Activated CD8-positive, alpha-beta memory T cell treated with anti-CD3 and anti-CD28 coated beads for 36 hours (primary cell): ENCODE data around the gene PRR19. TPM values are rescaled to one million over a fixed set of nuclear protein-coding genes. Genes with fewer than 3 reads are reported as not detected.

Experiments
- CTCF ChIA-PET: fragments of 350-600 bp; sonication (Branson Sonifier 250); formaldehyde crosslinking; loops from one replicate; lab custom pipeline; 2021; ENCODE audit warnings: antibody characterized with exemption; lab: Charles Lee
- POLR2A ChIA-PET: fragments of 350-600 bp; sonication (Branson Sonifier 250); formaldehyde crosslinking; loops from one replicate; lab custom pipeline; 2021; ENCODE audit warnings: antibody characterized with exemption; lab: Charles Lee
- total RNA-seq, 2 experiments: library from RNA; stranded (reverse); gene quantifications; one replicate each; pipeline ENCODE4 v1.2.3, GENCODE V29; 2021

Gene PRR19, protein sequence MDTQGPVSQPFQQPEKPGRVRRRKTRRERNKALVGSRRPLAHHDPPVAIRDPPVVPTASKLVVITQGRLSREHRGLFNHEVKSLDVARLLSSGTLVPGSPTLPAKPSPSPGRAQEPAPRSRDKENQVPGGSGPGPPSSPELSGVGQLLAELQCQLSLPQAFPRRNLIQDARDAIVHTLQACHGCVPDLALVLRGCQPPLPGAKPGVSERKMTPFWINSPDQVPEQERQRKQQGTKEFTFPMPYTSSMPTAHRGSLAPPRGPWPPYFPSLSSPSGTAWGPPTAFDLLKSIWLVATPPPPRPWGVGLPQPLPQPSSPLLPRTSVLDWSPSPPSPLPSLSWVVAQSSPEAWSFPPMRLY
- total RNA-seq: 1 to 10 TPM; 1.1 to 1.2 TPM

DNA sequence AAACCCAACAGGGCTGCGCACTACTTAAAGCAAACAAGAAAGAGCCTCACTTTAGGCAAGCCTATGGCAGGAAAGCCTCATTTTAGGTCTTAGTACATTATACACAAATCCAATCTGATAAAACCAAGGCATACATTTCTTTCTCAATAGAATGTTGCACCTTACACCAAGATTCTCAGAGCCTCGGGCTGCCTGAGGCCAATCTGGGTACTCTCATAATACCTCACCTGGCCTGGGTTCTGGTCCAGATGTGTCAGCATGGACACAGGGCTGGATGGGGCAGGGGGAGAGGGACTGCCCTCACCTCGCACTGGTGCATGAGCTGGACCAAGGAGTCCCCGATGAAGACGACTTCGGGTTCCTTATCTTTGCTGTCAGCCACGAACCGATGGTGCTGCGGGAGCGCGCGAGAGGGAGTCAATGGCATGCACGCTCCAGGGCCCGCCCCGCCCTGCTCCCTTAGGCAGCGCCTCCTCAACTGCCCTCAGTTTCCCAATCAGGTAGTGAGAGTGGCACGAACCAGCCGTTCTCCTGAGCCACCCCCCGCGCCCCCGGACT lies at the start of gene PRR19:
TSS of gene PRR19 (plus strand) at position 487 of the 558 bp plus-strand sequence. CDS start 7,453 bp downstream, outside the sequence.
- POLR2A ChIA-PET: no interaction called here
- CTCF ChIA-PET: interaction anchor here (0.9 to 1.4 kb wide), 6 partner anchors 11 to 139 kb away, joined by 3 to 4 read pairs (median 3); no protein-coding TSS in a partner anchor

DNA sequence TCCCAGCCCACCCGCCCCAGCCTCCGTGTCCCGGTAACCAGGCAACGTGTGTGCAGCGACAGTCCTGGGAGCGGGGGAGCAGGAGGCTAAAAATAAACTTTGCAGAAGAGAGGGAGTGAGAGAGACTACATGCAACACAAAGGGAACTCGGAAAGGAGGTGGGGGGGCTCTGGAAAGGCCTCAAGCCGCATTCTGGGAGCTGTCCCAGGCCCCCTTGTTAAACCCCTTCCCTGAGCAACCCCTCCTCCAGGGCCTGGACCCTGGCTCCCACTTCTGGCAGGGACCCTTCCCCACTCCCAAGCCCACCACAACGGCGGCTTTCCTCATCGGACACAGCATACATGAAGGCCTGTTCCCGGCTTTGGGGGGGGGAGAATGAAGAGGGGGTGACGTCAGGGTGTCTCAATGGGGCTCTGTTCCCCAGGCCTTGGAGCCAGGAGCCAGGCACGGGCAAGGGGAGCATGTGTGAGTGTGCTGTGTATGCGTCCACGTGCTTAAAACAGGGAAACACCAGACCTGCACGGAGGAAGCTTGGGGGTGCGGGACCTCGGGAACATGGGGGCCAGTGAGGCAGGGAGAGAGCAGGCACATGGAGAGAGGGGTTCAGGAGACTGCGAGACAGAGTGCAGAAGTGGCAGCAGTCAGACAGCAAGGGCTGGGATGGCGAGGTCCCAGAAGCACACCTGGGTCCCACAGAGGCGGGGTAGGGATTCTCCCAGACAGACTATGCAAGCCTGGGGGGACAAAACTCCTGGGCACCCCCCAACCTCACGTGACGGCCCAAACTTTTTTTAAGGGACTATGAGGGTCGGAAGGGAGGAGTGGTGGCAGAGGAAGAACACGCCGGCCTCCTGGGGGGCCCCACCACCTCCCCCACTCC lies 49.3 kb upstream of the PRR19 start:
- POLR2A ChIA-PET: interaction anchor here (0.8 to 1.8 kb wide), 3 partner anchors 9 to 27 kb away, joined by 3 to 8 read pairs (median 7); partner anchors contain the start of gene GSK3A
- CTCF ChIA-PET: interaction anchor here (1.0 to 1.8 kb wide), 4 partner anchors 14 to 145 kb away, joined by 3 to 5 read pairs (median 3); no protein-coding TSS in a partner anchor

DNA sequence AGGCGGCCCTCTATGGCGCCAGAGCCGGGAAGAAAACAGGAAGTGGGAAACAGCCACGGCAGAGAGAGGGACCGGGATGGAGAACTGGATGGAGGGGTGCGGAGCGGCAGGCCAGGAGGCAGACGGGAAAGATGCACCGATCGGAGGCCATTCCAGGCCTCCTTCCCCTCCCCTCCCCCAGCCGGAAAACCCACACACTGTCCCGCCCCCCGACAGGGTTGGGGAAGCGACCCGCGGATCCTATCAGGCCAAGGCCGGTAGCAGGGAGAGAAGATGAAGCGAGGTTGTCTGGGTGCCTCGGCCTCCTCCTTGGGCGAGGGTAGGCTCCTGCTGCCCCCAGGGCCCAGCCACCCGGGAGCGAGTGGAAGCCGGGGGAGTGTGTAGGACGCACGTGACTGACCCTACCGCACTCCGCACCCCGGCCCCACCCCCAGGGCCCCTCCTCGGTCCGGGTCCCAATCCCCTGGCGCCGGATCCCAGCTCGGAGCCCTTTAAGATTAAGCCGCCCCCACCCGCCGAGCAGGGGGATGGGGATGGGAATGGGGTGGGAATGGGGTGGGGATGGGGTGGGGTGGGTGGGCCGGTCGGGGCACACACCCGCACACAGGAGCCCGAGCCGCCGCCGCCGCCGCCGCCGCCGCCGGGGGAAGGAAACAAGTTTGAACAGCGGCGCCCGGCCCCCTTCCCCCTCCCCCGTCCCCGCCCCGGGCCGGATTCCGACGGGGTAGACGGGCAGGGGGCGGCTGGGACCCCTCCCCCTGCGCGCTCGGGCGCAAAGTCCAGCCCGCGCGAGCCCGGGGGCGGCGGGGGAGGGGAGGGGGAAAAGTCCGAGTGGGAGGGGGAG lies 48.5 kb upstream of the PRR19 start:
- ChIA-PET POLR2A (no interaction called here), CTCF (interaction anchor here (0.6 kb wide), 1 partner anchor 66 kb away, joined by 3 read pairs; no protein-coding TSS in a partner anchor)

DNA sequence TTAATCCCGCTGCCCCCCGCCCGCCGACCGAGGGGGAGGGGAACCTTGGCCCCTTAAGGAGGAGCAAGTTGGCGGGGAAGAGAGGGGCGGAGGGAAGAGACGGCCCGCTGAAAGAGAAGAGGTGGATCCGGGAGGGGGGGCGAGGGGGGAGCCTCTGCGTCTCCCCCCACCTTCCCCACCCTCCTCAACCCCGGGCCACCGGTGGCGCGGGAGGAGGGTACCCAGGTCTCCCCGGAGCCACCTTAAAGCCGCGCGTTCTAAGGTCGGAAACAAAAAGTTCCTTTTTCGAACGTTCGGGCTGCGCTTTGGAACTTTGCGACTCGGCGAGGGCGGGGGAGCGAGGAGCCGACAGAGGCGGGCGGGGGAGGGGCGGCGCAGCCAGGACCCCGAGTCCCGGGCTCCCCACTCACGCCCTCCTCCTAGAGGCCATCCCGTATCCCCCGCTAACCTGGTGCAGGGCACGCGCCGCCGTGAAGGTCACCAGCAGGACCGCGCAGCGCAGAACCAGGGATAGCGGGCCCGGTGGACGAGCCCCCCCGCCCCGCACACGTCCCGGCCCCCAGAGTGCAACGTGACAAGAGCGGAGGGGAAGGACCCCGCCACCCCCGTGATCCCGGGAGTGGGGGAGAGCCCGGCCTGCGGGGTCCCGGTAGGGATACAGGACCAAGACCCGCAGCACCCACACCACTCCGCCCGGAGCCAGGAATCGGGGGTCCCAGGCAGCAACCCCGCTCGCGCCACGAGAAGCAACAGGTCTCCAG lies 47.7 kb upstream of the PRR19 start:
- CTCF ChIA-PET: interaction anchor here (0.6 kb wide), 1 partner anchor 65 kb away, joined by 3 read pairs; no protein-coding TSS in a partner anchor
- POLR2A ChIA-PET: no interaction called here

DNA sequence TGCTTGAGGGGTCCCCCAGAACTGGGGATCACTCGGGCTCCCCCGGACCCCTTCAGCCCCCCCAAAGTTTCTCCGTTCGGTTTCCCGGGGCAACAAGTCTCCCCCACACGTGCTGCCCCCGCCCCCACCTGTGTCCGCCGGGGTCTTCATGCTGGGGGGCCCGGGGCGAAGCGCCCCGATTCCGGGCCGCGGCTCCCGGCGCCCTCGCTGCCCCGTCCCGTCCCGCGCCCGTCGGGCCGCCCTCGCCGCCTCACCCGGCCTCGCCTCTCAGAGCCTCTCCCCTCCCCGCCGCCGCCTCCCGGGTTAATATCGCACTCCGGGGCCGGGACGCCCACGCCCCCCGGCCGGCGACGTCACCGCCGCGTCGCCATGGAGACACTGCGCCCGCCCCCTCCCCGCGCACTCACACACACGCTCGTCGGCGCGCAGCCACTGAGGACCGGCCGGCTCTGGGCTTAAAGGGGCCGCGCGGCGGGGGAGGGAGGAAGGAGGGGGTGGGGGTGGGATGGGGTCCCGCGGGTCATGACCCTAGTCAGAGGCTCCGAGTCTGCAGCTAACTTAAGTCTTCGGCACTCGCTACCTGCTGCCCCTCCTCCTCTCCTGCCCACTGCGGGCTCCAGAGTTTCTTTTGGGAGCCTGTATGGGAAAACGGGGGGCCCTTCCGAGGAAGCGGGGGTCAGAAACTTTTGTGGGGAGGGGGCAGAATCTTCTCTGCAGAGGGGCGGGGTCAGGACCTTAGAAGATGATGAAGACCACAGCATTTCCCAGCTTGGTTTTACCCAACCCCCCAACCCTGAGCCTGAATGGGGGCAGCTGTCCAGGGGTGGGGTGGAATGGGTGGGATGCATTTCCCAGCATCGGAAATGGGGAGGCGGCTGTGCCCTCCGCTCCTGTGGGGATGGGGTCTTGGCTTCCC lies 46.8 kb upstream of the PRR19 start, which contains the start of gene ERF:
TSS of gene ERF (minus strand) at position 279 of the 916 bp plus-strand sequence. CDS start at position 150, 129 bp downstream.
- CTCF ChIA-PET: interaction anchor here (1.0 to 1.4 kb wide), 2 partner anchors 10 to 25 kb away, joined by 3 to 4 read pairs; no protein-coding TSS in a partner anchor
- POLR2A ChIA-PET: interaction anchor here (0.6 to 1.6 kb wide), 3 partner anchors 12 to 147 kb away, joined by 3 to 11 read pairs (median 4); no protein-coding TSS in a partner anchor

DNA sequence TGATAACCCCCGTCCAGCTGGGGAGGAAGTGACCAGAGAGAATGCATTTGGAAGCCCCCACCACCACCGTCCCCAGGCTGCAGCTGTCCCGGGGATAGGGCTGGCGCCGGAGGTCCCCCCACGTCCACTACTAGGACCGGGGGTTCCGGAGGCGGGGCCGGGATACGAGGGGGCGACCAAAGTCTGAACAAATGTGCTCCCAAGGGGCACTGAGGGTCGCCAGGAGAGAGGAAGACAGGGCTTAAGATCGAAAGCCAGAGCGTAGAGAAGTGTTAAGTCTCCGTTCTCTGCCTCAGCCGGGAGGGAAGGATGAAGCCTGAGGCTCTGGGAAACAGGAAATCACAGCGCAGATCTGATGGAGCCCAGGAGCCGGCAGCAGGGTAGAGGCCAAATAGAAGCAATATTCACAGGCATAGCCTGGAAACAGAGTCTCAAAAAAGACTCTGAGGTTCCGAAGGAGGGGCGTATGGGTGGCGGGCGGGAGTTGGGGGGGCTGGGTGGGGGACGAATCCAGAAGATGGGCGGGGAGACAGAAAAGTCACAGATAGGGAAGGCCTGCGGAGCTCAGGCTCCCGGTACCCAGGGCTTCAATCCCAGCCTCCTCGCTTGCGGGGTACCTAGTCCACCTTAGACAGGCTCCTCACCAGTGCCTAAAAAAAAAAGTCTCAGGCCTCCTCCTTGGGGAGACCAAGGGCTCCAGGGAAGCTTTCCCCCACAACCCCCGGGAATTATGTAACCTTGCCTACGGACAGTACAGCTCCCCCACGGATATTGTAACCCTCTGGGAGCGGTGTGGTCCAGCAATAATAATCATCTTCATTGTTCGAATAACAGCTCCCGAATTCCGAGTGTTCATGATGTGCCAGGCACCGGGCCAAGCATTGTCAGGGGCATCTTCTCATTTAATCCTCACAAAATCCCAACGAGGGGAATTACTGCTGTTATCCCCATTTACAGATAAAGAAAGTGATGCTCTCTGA lies 45.9 kb upstream of the PRR19 start:
- ChIA-PET POLR2A (interaction anchor here (0.7 to 1.6 kb wide), 3 partner anchors 12 to 32 kb away, joined by 3 to 4 read pairs (median 3); no protein-coding TSS in a partner anchor), CTCF (interaction anchor here (0.5 to 1.4 kb wide), 4 partner anchors 11 to 60 kb away, joined by 3 to 4 read pairs (median 3); no protein-coding TSS in a partner anchor)

DNA sequence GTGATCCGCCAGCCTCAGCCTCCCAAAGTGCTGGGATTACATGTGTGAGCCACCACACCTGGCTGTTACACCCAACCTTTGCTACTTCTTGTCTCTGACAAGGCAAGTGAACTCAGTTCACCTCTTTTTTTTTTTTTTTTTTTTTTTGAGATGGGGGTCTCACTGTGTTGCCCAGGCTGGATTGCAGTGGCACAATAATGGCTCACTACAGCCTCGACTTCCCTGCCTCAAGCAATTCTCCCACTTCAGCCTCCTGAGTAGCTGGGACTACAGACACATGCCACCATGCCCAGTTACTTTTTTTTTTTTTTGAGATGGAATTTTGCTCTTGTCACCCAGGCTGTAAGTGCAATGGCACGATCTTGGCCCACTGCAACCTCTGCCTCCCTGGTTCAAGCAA lies 44.1 kb upstream of the PRR19 start:
- POLR2A ChIA-PET: interaction anchor here (0.6 to 1.0 kb wide), 4 partner anchors 9 to 864 kb away, joined by 3 to 9 read pairs (median 4); no protein-coding TSS in a partner anchor
- CTCF ChIA-PET: interaction anchor here (0.7 to 1.4 kb wide), 2 partner anchors 22 to 39 kb away, joined by 3 to 5 read pairs; no protein-coding TSS in a partner anchor

DNA sequence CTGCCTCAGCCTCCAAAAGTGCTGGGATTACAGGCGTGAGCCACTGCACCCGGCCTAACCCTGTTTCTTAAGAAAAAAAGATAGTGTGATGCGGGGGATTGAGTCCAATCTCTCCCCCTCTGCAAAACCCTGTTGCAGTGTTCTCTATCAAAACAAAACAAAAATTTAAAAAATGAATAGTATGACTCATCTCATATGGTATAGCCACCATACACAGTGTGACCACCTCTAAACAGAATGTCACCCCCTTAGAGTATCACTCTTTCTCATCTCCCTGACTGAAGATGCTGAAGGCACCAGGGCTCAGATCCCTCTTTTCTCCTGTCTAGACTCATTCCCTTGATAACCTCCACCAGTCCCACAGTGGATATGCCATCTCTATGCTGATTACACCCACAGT lies 40.2 kb upstream of the PRR19 start:
- ChIA-PET POLR2A (no interaction called here), CTCF (interaction anchor here (1.4 to 2.0 kb wide), 2 partner anchors 15 kb away, joined by 3 to 5 read pairs; no protein-coding TSS in a partner anchor)

DNA sequence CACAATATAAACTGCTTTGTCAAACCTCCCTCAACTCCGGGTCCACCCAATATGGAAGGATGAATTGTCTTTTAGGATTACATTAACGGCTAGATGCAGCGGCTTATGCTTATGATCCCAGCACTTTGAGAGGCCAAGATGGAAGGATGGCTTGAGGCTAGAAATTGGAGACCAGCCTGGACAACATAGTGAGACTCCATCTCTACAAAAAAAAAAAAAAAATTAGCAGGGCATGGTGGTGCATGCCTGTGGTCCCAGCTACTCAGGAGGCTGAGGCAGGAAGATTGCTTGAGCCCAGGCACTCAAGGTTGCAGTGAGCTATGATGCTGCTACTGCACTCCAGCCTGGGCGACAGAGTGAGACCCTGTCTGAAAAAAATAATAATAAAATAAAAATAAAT lies 35.8 kb upstream of the PRR19 start:
- ChIA-PET POLR2A (interaction anchor here (0.6 kb wide), 1 partner anchor 14 kb away, joined by 3 read pairs; no protein-coding TSS in a partner anchor), CTCF (interaction anchor here (1.1 to 2.6 kb wide), 3 partner anchors 13 to 19 kb away, joined by 3 to 6 read pairs (median 4); no protein-coding TSS in a partner anchor)

DNA sequence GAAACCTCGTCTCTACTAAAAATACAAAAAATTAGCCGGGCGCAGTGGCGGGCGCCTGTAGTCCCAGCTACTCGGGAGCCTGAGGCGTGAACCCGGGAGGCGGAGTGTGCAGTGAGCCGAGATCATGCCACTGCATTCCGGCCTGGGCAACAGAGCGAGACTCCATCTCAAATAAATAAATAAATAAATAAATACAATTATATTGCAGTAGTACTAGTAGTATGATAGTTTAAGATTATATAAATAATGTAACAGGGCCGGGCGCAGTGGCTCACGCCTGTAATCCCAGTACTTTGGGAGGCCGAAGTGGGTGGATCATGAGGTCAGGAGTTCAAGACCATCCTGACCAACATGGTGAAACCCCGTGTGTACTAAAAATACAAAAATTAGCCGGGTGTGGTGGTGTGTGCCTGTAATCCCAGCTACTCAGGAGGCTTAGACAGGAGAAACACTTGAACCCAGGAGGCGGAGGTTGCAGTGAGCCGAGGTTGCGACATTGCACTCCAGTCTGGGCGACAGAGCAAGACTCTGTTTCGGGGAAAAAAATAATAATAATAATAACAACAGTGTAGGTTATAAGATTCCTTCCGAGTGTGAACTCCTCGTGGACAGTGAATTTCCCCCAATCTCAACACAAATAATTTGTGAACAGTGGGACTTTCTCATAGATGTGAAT lies 34.9 kb upstream of the PRR19 start:
- POLR2A ChIA-PET: interaction anchor here (0.6 to 1.4 kb wide), 3 partner anchors 11 to 13 kb away, joined by 3 to 4 read pairs (median 4); no protein-coding TSS in a partner anchor
- CTCF ChIA-PET: interaction anchor here (1.4 to 2.6 kb wide), 2 partner anchors 12 to 18 kb away, joined by 4 to 6 read pairs; no protein-coding TSS in a partner anchor

DNA sequence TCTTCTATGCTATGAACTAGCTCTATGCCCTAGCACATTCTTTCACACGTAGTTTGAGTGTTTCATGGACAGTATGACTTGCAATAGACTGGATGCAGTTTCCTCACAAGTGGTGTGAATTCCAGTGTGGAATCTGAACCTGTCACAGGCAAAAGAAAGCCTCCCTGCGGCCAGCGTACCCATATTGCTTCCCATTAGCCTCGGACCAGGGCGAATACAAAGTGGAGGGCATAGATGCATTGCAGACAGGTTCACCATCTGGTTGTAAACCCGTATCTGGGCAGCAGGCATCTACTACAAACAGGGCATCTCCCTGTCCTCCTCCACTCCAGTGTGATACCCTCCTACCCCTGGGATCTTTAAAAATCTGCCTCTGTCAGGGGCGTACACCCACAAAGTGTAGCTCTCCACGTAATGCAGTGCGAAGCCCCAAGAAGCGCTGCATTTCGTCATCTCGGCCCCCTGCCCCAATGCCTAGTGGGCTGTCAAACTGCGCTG lies 34.2 kb upstream of the PRR19 start:
- ChIA-PET POLR2A (interaction anchor here (1.2 to 1.4 kb wide), 2 partner anchors 12 kb away, joined by 4 read pairs; no protein-coding TSS in a partner anchor), CTCF (interaction anchor here (1.4 to 2.6 kb wide), 2 partner anchors 12 to 17 kb away, joined by 4 to 6 read pairs; no protein-coding TSS in a partner anchor)

DNA sequence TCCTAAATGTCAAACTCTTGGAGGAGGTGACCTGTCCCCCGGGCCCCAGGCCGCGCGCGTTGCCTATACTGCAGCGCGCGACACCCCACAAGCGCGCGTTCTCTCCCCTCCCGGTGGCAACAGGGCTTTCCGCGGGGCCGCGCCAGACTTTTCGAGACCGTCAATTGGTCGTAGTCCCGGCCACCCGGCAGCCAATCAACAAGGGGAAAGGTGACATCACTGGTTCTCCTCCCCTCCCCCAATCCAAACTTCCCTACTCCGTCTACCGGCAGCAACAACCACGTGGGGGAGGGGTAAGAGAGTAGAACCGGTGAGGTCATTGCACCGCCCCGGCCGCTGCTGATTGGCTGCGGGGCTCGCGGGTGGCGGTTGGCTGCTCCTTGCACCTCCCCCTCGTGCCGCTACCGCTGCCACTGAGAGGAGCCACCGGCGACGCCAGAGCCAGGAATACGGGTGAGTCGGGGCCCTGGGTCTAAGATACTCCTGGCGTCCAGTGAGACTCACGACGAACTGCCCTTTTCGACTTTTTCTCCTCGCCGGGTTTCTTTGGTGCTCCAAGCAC lies 33.7 kb upstream of the PRR19 start:
- POLR2A ChIA-PET: interaction anchor here (1.2 to 1.4 kb wide), 2 partner anchors 11 to 12 kb away, joined by 4 read pairs; no protein-coding TSS in a partner anchor

More for the DNA sequence above, 33.7 kb upstream of the PRR19 start:
- CTCF ChIA-PET: interaction anchor here (2.6 kb wide), 1 partner anchor 11 kb away, joined by 6 read pairs; no protein-coding TSS in a partner anchor
